LoVo (cell line): ENCODE measurements around the gene SLC49A4.
A peak's percentile ranks its signal among the peaks of the same experiment; 100 is the strongest.

Experiments
- DNase-seq: peaks from one replicate; pipeline ENCODE4 v3.0.0-alpha.2; 2016; ENCODE audit warnings: low spot score

The SLC49A4 gene

DNA sequence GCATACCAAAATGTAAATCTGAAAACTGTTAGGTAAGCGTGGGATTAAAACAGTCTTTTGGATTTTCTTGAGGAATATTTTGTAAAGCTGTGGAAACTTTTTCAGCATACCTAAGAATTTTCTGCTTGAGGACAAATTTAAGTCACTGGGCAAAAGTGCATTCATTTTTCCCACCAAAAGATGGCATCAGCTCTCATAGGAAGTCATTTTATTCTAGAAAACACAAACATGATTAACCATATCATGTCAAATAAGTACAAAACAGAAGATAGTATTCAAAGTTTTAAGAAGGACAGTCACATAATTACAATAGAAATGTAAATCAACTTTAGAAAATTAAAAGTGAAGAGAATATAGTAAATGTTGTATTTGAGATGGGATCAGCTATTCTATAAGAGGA is 63.5 kb downstream of the SLC49A4 start:
- DNase-seq: no peak

DNA sequence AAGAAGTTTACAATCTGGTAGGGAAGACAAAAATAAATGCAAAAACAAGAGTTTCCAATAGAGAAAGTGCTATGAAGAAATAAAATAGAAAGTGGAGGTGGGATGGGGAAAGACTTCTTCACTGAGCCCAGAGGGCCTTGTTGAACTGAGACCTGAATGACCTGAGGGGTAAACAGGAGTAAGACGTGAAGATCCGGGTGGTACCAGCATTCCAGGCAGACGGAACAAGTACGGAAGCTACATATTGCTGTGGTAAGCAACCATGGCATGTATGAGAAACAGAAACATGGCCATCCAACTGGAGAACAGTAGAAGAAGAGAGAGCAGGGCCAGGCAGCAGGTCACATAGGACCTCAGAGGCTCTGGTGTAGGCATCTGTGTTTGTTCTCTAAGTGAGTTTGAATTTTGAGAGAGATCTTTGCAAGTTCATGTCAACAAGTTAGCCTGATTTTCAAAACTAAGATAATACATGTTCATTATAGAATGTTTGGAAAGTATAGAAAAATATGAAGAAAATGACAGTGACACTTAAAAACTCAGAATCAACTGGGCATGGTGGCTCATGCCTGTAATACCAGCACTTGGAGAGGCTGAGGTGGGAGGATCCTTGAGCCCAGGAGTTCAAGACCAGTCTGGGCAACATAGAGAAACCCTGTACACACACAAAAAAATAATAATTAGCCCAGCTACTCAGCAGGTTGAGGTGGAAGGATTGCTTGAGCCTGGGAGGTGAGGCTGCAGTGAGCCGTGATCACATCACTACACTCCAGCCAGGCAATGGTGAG is 64.3 kb downstream of the SLC49A4 start:
- DNase-seq: no peak

DNA sequence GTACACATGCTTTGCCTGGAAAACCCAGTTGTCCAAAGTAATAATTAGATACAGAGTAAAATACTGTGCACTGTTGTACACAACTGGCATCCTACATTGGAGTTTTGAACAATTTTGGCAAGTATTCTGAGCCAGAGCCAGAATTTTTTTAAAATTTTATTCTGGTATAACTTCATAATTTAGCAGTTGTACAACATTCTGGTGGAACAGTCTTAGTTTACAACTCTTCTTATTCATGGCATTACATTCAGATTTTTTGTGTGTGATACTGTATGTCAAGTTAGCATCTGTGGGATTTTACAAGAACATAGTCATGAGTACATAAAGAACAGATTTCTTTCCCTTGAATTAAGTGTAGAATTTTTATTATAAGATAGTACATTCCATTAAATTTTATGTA is 67.5 kb downstream of the SLC49A4 start:
- no peak for DNase-seq

DNA sequence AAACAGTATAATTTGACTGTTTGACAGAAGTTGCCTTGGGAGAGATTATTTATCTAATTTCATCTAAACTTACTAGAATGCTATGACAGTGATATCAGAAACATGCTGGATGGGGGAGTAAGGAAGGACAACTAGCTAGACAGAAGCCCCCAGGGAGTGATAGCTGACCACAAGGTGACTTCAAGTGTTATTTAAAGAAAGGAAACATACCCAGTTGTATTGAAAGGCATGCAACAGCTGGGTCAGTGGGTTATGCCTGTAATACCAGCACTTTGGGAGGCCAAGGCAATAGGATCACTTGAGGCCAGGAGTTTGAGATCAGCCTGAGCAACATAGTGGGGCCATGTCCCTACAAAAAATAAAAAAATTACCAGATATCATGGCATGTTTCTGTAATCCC is 69.6 kb downstream of the SLC49A4 start:
- no peak for DNase-seq

DNA sequence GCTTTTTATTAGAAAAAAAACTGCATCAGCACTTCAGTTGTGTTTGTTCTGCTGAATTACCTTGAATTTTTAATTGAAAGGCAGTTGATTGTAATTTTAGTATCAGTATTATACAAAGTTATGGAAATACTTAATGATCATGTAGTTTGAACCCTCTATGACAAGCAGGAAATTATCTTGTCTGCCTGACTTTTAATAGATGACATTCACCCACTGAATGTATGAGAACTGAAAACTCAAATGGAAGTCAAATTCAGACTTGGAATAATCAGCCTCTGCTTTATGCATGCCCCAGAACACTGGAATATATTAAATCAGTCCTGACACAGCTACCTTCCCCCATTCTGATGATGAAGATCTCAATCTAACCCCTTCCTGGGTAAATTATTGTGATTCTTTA is 73.5 kb downstream of the SLC49A4 start:
- no peak for DNase-seq

DNA sequence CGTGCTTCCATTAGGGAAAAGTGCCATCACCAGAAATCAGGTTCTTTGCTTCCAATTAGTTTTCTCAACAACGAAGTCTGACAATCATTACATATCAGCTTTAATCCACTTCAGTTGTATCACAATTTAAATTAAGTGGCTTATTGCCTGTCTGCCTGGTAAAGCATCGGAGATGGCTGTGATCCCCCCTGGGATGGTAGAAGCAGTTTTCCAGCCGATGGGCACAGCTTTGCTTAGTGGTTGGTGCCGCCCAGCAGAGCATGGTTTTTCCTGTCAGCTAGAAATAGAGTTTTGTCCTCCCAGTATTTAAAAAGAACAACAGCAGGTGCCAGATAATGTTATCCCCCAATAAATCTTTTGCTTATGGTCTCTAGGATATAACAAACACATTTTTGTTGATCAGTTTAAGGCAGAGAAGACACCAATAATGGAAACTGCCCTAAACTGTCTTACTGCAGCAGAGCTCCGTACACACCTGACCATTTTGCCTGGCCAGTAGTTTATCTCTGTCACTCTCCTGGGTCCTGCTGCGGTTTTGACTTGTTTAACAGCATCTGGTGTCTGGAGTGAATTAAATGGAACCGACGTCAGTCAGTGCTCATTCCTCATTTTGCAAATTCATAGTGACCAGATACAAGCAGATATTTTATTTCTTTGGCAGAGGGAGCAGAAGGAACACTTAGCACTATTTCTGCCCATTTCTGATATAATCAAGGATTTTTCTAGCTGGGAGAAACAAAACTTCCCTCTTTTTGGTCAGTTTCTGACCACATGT is 79.1 kb downstream of the SLC49A4 start:
- DNase-seq: no peak

DNA sequence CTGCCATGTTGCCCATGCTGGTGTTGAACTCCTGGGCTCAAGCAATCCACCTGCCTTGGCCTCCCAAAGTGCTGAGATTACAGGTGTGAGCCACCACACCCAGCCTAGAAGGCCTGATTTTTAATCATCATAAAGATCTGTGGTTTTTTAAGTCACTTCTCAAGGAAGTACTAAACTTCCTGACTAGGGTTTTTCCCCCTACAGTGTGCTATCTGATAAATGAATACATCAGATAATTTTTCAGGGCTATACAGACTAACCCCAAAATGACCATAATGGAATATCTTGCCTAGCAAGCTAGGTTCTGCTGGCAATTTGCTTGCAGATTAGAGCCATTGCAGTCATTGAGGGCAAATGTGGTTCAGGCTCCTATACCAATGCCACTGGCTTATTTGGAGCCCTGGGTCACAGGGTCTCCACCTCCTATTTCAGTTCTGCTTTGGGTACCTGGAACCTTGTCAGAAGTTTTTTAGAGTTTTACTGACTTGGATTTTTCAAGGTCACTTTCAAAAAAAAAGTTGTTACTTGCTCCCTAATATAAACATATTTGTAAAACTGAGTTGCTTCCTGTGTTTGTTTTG is 80.8 kb downstream of the SLC49A4 start:
- DNase-seq: no peak

DNA sequence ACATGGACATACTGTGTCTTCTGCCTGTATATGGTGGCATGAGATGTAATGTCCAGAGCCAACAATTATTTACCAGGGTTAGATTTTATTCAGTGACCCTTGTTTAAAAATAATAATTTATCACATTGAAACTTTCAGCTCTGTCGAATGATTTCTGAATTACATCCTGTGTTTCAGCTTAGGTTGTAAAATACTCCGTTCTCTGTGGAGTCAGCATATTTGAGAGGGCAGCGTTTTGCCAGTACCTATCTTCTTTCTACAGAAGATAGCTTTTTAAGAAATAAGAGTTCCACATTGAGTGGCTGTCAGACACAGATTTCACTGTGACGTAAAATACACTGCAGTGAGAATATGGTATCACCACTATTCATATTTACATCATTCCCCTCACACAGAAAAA is 85.3 kb downstream of the SLC49A4 start:
- no peak for DNase-seq

DNA sequence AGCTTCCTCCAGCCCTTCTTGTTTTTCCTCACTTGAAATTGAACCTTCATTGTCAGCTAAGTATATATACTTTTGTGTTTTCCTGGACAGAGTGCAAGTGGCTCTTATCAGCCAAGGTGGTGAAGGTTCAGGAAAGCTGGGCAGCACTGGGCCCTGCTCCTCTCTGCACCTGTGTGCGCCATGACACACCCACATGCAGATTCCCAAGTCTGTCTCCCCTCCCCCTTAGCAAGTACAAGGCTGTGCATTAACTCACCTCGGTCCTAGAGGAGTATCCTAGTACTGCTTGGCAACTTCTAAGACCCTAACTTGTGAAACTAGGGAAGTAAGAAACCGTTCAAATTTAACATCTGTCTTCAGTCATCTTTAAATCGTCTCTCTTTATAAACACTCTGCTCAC is 85.8 kb downstream of the SLC49A4 start:
- DNase-seq: no peak

DNA sequence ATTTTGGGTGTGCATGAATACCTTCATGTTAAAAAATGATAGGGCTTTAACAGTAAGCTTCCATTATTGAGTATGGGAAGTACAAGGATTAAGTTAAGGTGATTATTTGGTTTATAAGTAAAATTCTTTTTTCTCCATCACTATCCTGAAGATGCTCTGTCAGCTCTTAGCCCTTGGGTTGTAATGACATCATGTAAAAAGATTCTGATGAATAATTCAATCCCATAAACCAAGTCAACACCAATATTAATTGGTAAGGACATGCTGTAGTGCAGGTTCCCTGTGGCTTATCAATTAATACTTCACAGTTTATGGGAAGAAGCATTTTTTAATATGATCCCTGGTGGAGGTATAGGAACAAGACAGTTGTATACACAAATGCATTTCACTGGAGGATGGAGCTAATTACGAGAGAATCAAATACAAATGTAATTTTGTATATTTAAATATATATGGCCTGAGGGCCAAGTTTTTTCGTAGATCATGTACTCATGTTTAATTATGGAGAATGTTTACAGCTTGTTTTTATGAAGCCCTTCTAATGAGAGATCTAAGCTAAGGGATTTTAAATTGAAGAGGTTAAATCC is 87.6 kb downstream of the SLC49A4 start:
- no peak for DNase-seq

DNA sequence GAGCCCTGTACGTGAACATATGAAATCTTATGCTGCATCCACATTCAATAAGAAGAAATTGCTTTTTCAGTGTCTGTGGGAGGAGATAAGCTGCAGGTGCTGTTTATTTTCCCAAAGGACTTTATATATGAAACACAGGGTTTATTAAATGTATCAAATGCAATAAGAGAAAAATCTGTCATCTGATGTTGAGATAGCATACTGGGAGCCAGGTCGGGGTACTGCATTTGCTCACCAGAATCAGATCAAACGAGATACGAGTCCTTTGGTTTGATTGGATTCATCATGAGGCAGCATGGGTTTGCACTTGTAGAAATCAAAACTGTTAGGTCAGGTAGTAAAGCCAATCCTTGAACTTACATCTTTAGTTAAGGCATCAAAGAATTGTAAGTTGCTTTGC is 91.4 kb downstream of the SLC49A4 start:
- DNase-seq: no peak

DNA sequence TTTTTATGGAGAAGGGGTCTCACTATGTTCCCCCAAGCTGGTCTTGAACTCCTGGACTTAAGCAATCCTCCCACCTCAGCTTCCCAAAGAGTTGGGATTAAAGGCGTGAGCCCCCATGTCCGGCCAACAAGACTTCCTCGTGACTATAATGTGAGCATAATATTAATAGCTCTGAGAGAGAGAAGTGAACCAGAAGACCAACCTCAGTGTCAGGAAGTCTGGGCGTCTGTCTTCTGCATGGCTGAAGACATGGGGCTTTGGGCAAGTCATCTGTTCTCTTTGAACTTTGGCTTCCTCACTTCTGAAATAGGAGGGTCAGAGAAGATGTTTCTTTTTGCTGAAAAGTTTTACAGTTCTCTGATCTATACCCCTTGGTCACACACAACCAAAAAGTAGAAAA is 92.1 kb downstream of the SLC49A4 start:
- DNase-seq: no peak

DNA sequence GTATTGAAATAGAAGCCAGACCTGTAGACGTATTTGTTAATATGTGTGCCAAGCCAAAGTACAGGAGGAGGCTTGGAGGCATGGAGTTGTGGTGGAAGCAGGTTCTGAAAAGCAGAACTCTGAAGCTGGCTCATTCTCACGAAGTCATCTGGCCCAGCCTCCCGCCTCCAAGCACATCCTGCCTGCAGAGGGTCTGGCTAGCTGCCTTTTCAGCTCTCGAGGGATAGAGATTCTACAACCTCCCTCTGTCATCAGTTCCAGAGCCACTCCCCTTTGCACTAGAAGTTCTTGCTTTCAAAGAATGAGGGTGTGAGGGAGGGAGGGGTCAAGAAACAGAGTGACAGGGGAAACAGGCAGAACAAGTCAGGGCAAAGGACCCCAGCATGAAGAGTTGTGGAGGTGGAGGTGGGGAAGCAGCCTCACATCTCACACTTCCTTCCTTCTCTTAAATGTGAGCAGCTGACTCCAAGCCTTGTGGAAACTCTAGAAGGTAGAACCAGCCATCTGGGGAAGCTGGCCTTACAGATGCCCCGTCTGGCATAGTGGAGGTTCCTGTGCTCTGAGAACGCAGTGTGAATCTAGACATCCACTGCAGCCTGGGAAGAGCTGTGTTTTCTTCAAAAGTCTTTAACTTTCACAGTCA is 95.3 kb downstream of the SLC49A4 start:
- peak; percentile 75 for DNase-seq

DNA sequence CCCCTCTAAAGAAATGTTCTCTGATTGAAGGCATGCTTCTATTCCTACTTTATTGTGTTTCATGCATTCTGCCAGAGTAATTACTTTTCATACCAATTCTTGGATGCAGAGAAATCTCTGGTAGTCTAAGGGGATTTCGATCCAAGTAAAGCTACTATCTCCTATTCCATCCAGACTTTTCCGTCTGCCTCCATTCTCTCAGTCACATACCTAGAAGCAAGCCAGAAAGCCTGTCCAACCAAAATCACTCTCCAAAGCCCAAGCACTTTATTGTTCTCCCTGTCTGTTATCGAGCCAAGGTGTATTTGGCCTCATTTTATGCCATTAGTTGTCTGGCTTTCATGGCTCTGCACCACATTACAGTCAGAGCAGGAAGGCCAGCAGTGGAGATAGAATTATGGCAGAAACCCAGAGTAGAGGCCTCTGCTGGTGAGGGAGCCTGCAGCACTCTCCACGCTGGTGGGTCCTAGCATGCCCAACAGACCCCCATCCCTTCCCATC is 95.9 kb downstream of the SLC49A4 start:
- no peak for DNase-seq

DNA sequence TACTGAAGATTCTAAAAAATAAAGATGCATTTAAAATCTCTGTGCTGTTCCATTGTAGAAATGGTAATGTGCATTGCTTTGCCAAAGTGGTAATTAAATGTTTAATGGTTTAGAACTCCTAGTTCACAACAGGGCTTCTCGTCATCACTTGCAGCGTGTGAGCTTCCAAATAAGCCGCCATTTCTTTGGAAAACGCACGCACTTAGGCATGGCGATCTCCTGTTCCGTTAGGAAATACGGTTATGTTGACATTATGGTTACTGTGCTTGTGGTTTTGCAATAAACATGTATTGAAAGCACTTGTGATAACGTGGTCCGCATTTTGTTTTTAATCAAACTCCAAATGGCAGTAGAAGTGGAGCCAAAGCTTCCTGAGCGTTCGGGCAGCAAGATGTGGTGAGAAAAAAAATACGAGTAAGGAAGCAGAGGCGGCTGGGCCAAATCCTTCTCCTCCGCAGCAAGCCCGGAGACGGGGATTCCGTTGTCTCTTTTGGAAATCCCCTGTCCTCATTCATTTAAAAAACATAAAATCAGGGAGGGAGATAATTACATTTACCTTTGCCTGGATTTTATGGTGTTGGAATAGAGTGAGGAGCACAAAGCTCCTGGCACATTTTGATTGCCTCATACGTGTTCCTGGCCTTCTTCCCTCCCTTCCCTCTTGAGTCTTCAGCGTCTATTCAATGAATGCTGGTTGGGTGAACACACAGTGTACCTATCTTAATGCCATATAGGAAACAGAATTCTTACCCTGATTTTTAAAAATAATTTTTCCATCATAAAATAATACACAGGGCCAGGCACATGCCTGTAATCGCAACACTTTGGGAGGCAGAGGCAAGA is 97.5 kb downstream of the SLC49A4 start:
- DNase-seq: no peak

DNA sequence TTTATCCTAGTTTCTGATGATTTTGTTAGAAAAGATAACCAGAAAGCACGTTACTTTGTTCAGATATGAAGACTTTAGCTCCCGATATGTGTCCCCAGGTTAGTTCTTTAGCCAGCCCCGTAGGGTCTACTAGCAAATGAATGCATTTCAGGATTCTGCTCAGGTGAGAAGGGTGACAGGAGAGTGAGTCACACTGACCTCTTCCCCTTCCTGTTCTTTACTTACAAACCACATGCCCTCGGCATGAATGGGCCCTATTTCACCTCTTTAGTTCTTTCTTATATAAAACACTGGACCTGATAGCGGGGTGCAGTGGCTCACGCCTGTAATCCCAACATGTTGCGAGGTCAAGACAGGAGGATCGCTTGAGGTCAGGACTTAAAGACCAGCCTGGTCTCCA is 98.4 kb downstream of the SLC49A4 start:
- peak; percentile 62 for DNase-seq

DNA sequence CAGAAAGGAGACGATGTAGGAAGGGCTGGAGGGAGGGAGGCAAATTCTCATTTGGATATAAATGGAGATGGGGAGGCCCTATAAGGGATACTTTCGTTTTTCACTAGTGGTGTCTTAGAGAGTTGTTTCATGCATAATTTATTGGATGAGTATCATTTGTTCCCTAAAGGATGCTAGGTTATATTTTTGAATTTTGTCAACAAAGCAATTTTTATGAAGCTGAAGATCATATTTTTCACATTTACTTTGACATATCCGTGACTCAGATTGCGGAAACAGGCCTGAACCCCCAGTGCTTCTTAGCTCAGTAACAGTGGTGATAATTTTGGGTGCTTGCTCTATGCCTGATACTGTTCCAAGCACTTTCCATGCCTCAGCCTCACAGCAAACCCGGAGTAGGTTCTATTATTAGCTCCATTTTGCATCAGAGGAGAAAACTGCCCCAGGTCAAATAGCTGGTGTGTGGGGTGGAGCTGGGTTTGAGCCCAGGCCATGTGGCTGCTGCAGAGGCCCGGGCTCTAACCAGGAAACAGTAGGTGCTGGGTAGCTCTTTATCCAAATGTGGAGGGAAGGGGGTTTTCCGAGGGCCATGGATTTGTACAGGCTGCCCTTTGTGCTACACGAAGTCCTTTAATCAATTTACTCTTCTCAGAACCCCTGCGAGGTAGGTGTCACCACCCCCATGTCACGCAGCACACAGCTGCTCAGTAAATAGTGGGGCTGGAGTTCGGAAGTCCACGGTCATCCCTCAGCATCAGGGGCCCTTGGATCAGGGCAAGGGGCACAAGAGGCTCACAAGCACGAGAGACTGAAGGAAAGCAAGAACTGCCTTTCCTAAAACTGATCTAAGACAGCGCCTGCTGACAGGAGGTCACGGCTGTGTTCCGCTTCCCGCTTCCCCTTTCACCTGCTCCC is 99.1 kb downstream of the SLC49A4 start:
- DNase-seq: peak; percentile 21

DNA sequence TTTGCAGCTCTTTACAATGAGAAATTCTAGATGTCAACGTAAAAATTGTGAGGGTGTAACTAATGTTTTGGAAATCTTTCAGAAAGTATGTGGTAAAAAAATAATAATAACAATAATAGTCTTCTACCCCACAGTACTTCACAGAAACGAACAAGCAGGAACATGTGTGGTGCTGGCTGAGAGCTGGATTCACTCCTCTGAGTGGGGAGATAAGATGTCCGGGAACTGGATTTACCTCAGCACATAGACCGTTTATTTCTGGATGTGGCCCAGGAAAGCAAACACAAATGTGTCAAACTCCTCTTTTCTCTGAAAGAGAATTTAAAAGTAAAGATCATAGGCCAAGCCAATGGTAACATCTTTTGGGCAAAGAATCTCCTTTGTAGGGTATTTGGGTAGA is 103.4 kb downstream of the SLC49A4 start:
- DNase-seq: no peak

DNA sequence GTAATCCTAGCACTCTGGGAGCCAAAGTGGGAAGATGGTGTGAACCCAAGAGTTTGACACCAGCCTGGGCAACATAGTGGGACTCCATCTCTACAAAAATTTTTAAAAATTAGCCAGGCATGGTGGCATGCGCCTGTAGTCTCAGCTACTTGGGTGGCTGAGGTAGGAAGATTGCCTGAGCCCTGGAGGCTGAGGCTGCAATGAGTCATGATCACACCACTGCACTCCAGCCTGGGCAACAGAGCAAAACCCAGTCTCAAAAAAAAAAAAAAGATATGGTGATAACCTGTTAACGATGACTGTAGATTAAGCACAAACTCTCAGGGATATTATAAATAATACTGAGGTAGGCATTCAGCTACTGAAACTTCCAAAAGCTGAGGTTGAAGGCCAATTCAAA is 107.5 kb downstream of the SLC49A4 start:
- DNase-seq: no peak

DNA sequence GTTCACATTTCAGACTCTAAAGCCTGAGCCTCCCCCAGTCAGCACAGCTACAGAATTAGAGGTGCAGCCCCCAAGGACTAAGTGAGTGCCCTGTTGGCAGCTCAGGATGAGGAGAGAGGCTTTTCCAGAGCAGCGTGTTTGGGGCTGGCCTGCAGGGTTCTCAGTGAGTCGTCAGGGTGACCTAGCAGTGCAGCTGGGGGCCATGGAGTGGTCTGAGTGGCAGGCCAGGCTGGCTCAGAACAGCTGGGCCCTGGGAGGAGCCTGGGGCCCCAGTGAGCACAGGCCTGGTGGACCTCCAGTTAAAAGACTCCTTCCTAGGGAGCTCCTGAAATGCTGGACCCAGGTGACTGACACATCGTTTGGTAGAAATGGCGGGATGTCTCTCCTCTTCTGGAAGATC is 108.3 kb downstream of the SLC49A4 start:
- DNase-seq: no peak
